Fibroblast of lung (primary cell): ENCODE measurements around the gene CPE. TPM values are rescaled to one million over a fixed set of nuclear protein-coding genes. Genes with fewer than 3 reads are reported as not detected.

Experiments used
- DNase-seq, 2 donors: peaks; one replicate each; pipeline versions ENCODE4 v3.0.0 to v3.0.0-alpha.2; 2010; ENCODE audit warnings: low read depth in 2 of 2
- H2AFZ ChIP-seq: 2 replicates; pipeline ENCODE4 v1.5.1; 2012; ENCODE audit warnings: low read length, control low read depth, inconsistent platforms
- H3K27ac ChIP-seq: 2 replicates; pipeline ENCODE4 v1.5.1; 2011; ENCODE audit warnings: low read length, control low read depth; ENCODE audit not compliant: insufficient read depth
- H3K27me3 ChIP-seq: 2 replicates; pipeline ENCODE4 v1.5.1; 2011; ENCODE audit warnings: mild to moderate bottlenecking, low read length; ENCODE audit not compliant: control insufficient read depth, insufficient read depth
- H3K36me3 ChIP-seq: 2 replicates; pipeline ENCODE4 v1.5.1; 2011; ENCODE audit warnings: low read length; ENCODE audit not compliant: control insufficient read depth, insufficient read depth
- H3K4me1 ChIP-seq: 2 replicates; pipeline ENCODE4 v1.5.1; 2011; ENCODE audit warnings: low read length; ENCODE audit not compliant: control insufficient read depth, insufficient read depth; ENCODE audit errors: extremely low read depth
- H3K4me2 ChIP-seq: 2 replicates; pipeline ENCODE4 v1.5.1; 2011; ENCODE audit warnings: low read length, control low read depth; ENCODE audit not compliant: insufficient read depth; ENCODE audit errors: extremely low read depth
- H3K4me3 ChIP-seq, 4 experiments: fragments of 200-600 bp in 1 of 4; sonication (generic) in 1 of 4; replicated peaks in 1 of 4; 2 replicates each; pipeline ENCODE4 v1.5.1; 2011 to 2016; ENCODE audit warnings: low read length in 4 of 4, low read depth in 3 of 4, mild to moderate bottlenecking in 3 of 4, control low read depth in 2 of 4, inconsistent platforms in 1 of 4, mixed read lengths in 1 of 4; ENCODE audit not compliant: insufficient read depth in 1 of 4; ENCODE audit errors: control extremely low read depth in 1 of 4
- H3K79me2 ChIP-seq: 2 replicates; pipeline ENCODE4 v1.5.1; 2012; ENCODE audit warnings: mild to moderate bottlenecking, low read length, inconsistent platforms; ENCODE audit not compliant: control insufficient read depth, insufficient read depth
- H3K9ac ChIP-seq: 2 replicates; pipeline ENCODE4 v1.5.1; 2011; ENCODE audit warnings: mild to moderate bottlenecking, low read length, control low read depth; ENCODE audit not compliant: insufficient read depth
- H3K9me3 ChIP-seq: 2 replicates; pipeline ENCODE4 v1.5.1; 2012; ENCODE audit warnings: low read depth, low read length; ENCODE audit not compliant: control insufficient read depth, insufficient read depth
- H4K20me1 ChIP-seq: 2 replicates; pipeline ENCODE4 v1.5.1; 2011; ENCODE audit warnings: low read length; ENCODE audit not compliant: control insufficient read depth, insufficient read depth; ENCODE audit errors: extremely low read depth
- CTCF ChIP-seq, 2 donors: IDR thresholded peaks in 1 of 2; conservative IDR thresholded peaks in 1 of 2; 1 replicate in 1 of 2; 2 replicates in 1 of 2; pipeline ENCODE4 v1.5.1; 2011 to 2012; ENCODE audit warnings: low read length in 2 of 2, control low read depth in 1 of 2, inconsistent platforms in 1 of 2, low read depth in 1 of 2, mild to moderate bottlenecking in 1 of 2
- EZH2 ChIP-seq: IDR thresholded peaks from 2 replicates; pipeline ENCODE4 v1.5.1; 2012; ENCODE audit warnings: low read length, control low read depth, mild to moderate bottlenecking; ENCODE audit errors: missing control alignments
- polyA plus RNA-seq, 2 donors: library from polyadenylated mRNA; depleted of rRNA in 1 of 2; stranded (reverse) in 1 of 2; unstranded in 1 of 2; fragments of >200 nt; gene quantifications; 2 replicates each; pipeline ENCODE4 v1.2.1, GENCODE V29; 2011 to 2012; ENCODE audit warnings: missing spikeins in 1 of 2
- total RNA-seq: library from RNA; depleted of rRNA; stranded (reverse); fragments of >200 nt; gene quantifications from 2 replicates; pipeline ENCODE4 v1.2.1, GENCODE V29; 2014

The CPE gene
- total and polyA plus RNA-seq, 2 donors (not counting 1 experiment from before 2014, with no cell fraction given): 20.2 to 51.7 TPM

GRCh38 chr4:165437691-165438090 lies 58.9 kb downstream of the CPE start:
- Histone ChIP-seq H3K79me2 (no peaks in the 10 kb centered on the region), H3K4me2 (no peak overlapping the region), H3K27me3 (no peaks in the 10 kb centered on the region), H3K36me3 (no peaks in the 10 kb centered on the region), H3K4me1 (no peaks in the 10 kb centered on the region), H3K4me3 (no peak overlapping the region), H2AFZ (no peak overlapping the region), H4K20me1 (no peaks in the 10 kb centered on the region), H3K27ac (no peak overlapping the region), H3K9ac (no peak overlapping the region), H3K9me3 (no peaks in the 10 kb centered on the region)
- no peak for DNase-seq
- no peak for TF ChIP-seq EZH2
- no peak for TF ChIP-seq CTCF (conservative IDR thresholded peaks at IDR 0.05 in 1 of 2, IDR thresholded peaks at IDR 0.05 in 1 of 2; ENCODE audit: low read depth in 1 of 2, low read length in 2 of 2)

- no peaks in the 10 kb centered on the region for H3K27me3 ChIP-seq
- H3K4me2 ChIP-seq: no peak overlapping the region
- H3K27ac ChIP-seq: no peak overlapping the region
- TF ChIP-seq CTCF (conservative IDR thresholded peaks at IDR 0.05 in 1 of 2, IDR thresholded peaks at IDR 0.05 in 1 of 2; ENCODE audit: low read depth in 1 of 2, low read length in 2 of 2): no peak
- no peak for TF ChIP-seq EZH2
- H3K4me3 ChIP-seq: no peak overlapping the region
- peak in 1 of 2 donors; percentile 4 for DNase-seq
- H3K36me3 ChIP-seq: no peaks in the 10 kb centered on the region
- H2AFZ ChIP-seq: no peak overlapping the region
- no peaks in the 10 kb centered on the region for H3K9me3 ChIP-seq
- no peaks in the 10 kb centered on the region for H3K79me2 ChIP-seq
- no peak overlapping the region for H3K9ac ChIP-seq
- no peaks in the 10 kb centered on the region for H3K4me1 ChIP-seq
- H4K20me1 ChIP-seq: no peaks in the 10 kb centered on the region
These were observed 60.5 kb downstream of the CPE start for GRCh38 chr4:165439344-165439743.

- no peak for DNase-seq
- Histone ChIP-seq H3K36me3 (no peaks in the 10 kb centered on the region), H3K9me3 (no peaks in the 10 kb centered on the region), H3K9ac (no peak overlapping the region), H2AFZ (no peak overlapping the region), H3K27me3 (no peaks in the 10 kb centered on the region), H3K4me2 (no peak overlapping the region), H3K79me2 (no peaks in the 10 kb centered on the region), H4K20me1 (no peaks in the 10 kb centered on the region), H3K27ac (no peak overlapping the region), H3K4me1 (no peaks in the 10 kb centered on the region), H3K4me3 (peak overlapping the region in 1 of 4 experiments; percentile 8)
- TF ChIP-seq CTCF (conservative IDR thresholded peaks at IDR 0.05 in 1 of 2, IDR thresholded peaks at IDR 0.05 in 1 of 2; ENCODE audit: low read depth in 1 of 2, low read length in 2 of 2): no peak
- TF ChIP-seq EZH2: no peak
These were observed 61.2 kb downstream of the CPE start for GRCh38 chr4:165439981-165440380.
